MM.1S (cell line): ENCODE data around the gene PXYLP1.

Experiments
- EZH2 ChIP-seq: fragments of 300-600 bp; sonication (generic); optimal IDR thresholded peaks from 2 replicates; pipeline ENCODE3; 2017; ENCODE audit warnings: low read depth, mild to moderate bottlenecking, antibody characterized with exemption, low read length, mixed read lengths
- EZH2phosphoT487 ChIP-seq: fragments of 300-600 bp; sonication (generic); IDR thresholded peaks from 2 replicates; pipeline ENCODE4 v1.6.1; 2018; ENCODE audit warnings: antibody characterized with exemption, low read length
- TF ChIP-seq, protein P1 (sequence below): fragments of 300-600 bp; sonication (generic); IDR thresholded peaks from 2 replicates; pipeline ENCODE4 v1.5.1; 2016; ENCODE audit warnings: antibody characterized with exemption, low read length, mixed read lengths

GRCh38 chr3:141227752-141228151, 3.9 kb upstream of the PXYLP1 start:
- TF ChIP-seq EZH2phosphoT487 (no peak), EZH2 (no peak)
- TF ChIP-seq, protein P1, sequence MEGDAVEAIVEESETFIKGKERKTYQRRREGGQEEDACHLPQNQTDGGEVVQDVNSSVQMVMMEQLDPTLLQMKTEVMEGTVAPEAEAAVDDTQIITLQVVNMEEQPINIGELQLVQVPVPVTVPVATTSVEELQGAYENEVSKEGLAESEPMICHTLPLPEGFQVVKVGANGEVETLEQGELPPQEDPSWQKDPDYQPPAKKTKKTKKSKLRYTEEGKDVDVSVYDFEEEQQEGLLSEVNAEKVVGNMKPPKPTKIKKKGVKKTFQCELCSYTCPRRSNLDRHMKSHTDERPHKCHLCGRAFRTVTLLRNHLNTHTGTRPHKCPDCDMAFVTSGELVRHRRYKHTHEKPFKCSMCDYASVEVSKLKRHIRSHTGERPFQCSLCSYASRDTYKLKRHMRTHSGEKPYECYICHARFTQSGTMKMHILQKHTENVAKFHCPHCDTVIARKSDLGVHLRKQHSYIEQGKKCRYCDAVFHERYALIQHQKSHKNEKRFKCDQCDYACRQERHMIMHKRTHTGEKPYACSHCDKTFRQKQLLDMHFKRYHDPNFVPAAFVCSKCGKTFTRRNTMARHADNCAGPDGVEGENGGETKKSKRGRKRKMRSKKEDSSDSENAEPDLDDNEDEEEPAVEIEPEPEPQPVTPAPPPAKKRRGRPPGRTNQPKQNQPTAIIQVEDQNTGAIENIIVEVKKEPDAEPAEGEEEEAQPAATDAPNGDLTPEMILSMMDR = no peak
